K562 (cell line): Measurements from ENCODE around the gene PIM3. TPM values are rescaled to one million over a fixed set of nuclear protein-coding genes. Genes with fewer than 3 reads are reported as not detected.

Source experiments
- ATAC-seq: fragments of 200-7000 bp; cut with Tn5 transposase; 3 replicates; pipeline ENCODE4 v1.9.1; 2020; ENCODE audit warnings: moderate library complexity
- BruUV-seq: library from RNA; stranded (reverse); fragments of 400-500 nt; replicated peaks from 2 replicates; lab custom pipeline; 2021; lab: Mats Ljungman, UMichigan
- CTCF ChIA-PET: fragments of 300-600 bp; formaldehyde crosslinking; extraction: SDS; loops from one replicate; lab custom pipeline; 2021; ENCODE audit warnings: low intra/inter-chr PET ratio; lab: Yijun Ruan, JAX
- POLR2A ChIA-PET: fragments of 300-600, 350-650 bp; sonication (Branson Sonifier 250); formaldehyde crosslinking; extraction: SDS; loops from one replicate; lab custom pipeline; 2021; ENCODE audit warnings: antibody characterized with exemption, inconsistent platforms; lab: Yijun Ruan, JAX
- DNase-seq, 4 experiments: peaks; one replicate each; pipeline versions ENCODE4 v3.0.0 to v3.0.0-alpha.2; 2011 to 2018; ENCODE audit warnings: low spot score in 3 of 4, mixed read lengths in 3 of 4; ENCODE audit errors: extremely low read depth in 1 of 4
- FAIRE-seq: peaks from 2 replicates; lab custom pipeline; 2011; peaks lifted over from hg19 to GRCh38; lab: Jason Lieb, UNC
- H2AFZ ChIP-seq: 2 replicates; pipeline ENCODE4 v1.6.0; 2011; ENCODE audit warnings: low read depth, low read length, control low read depth, inconsistent platforms
- H3K27ac ChIP-seq: fragments of 200-600 bp; 3 replicates; pipeline ENCODE4 v1.8.0; 2011; ENCODE audit warnings: low read depth, mild to moderate bottlenecking, control low read depth, inconsistent platforms, low read length, moderate library complexity, mixed read lengths; ENCODE audit errors: extremely low read depth
- H3K27me3 ChIP-seq, 2 experiments: fragments of 300-600 bp in 1 of 2; 2 replicates in 1 of 2; 3 replicates in 1 of 2; pipeline versions ENCODE4 v1.6.0 to v1.8.0; 2011; ENCODE audit warnings: inconsistent platforms in 2 of 2, low read length in 2 of 2, mild to moderate bottlenecking in 1 of 2, mixed read lengths in 1 of 2, moderate library complexity in 1 of 2; ENCODE audit not compliant: control insufficient read depth in 2 of 2, insufficient read depth in 2 of 2
- H3K36me3 ChIP-seq: fragments of 300-600 bp; 3 replicates; pipeline ENCODE4 v1.8.0; 2011; ENCODE audit warnings: mild to moderate bottlenecking, low read length, inconsistent platforms; ENCODE audit not compliant: control insufficient read depth, insufficient read depth
- H3K4me1 ChIP-seq, 2 experiments: fragments of 200-600 bp in 1 of 2; replicated peaks in 1 of 2; 2 replicates in 1 of 2; 3 replicates in 1 of 2; pipeline versions ENCODE4 v1.5.1 to v1.8.0; 2011; ENCODE audit warnings: inconsistent platforms in 2 of 2, low read length in 2 of 2, mild to moderate bottlenecking in 1 of 2, mixed read lengths in 1 of 2, moderate library complexity in 1 of 2; ENCODE audit not compliant: control insufficient read depth in 2 of 2, insufficient read depth in 2 of 2
- H3K4me2 ChIP-seq: 2 replicates; pipeline ENCODE4 v1.6.1; 2011; ENCODE audit warnings: low read length, control low read depth, inconsistent platforms, mixed read lengths; ENCODE audit not compliant: insufficient read depth
- H3K4me3 ChIP-seq: fragments of 200-600 bp; sonication (generic), shearing (Covaris generic); 2 replicates; pipeline ENCODE4 v1.5.1; 2016; ENCODE audit warnings: control low read depth, inconsistent platforms
- H3K79me2 ChIP-seq: fragments of 200-600 bp; 3 replicates; pipeline ENCODE4 v1.8.0; 2011; ENCODE audit warnings: low read length, inconsistent platforms; ENCODE audit not compliant: control insufficient read depth, insufficient read depth
- H3K9ac ChIP-seq, 2 experiments: 2 replicates each; pipeline versions ENCODE4 v1.6.0 to v1.6.1; 2011; ENCODE audit warnings: low read depth in 2 of 2, low read length in 2 of 2, control low read depth in 1 of 2, inconsistent platforms in 1 of 2, mild to moderate bottlenecking in 1 of 2, mixed read lengths in 1 of 2; ENCODE audit not compliant: insufficient read depth in 1 of 2
- H3K9me1 ChIP-seq: one replicate; pipeline ENCODE4 v1.6.0; 2011; ENCODE audit warnings: inconsistent platforms, mild to moderate bottlenecking, low read length, moderate library complexity; ENCODE audit not compliant: control insufficient read depth, insufficient read depth
- H3K9me3 ChIP-seq: replicated peaks from 2 replicates; pipeline ENCODE4 v1.5.1; 2011; ENCODE audit warnings: low read depth, low read length, inconsistent platforms; ENCODE audit not compliant: control insufficient read depth, insufficient read depth
- H4K20me1 ChIP-seq: replicated peaks from 2 replicates; pipeline ENCODE4 v1.6.1; 2011; ENCODE audit warnings: low read length, inconsistent platforms, mixed read lengths; ENCODE audit not compliant: control insufficient read depth, insufficient read depth
- ARID4B ChIP-seq: sonication (generic); formaldehyde crosslinking; IDR thresholded peaks from 2 replicates; pipeline ENCODE4 v1.8.0; 2022; ENCODE audit warnings: mild to moderate bottlenecking, missing genetic modification reagents
- CCNT2 ChIP-seq: IDR thresholded peaks from 2 replicates; pipeline ENCODE4 v1.6.1; 2011; ENCODE audit warnings: borderline replicate concordance, low read depth, mild to moderate bottlenecking, moderate library complexity, mixed read lengths, low read length; ENCODE audit not compliant: insufficient read length; ENCODE audit errors: extremely low read depth
- ELK1 ChIP-seq: sonication (generic); formaldehyde crosslinking; IDR thresholded peaks from 2 replicates; pipeline ENCODE4 v1.8.1; 2022; ENCODE audit warnings: missing genetic modification reagents
- HCFC1 ChIP-seq: IDR thresholded peaks from 2 replicates; pipeline ENCODE4 v1.6.1; 2012; ENCODE audit warnings: low read depth, low read length, improper control_type of control experiment
- HDAC1 ChIP-seq, 2 experiments: fragments of 450-650 bp; IDR thresholded peaks; 2 replicates each; pipeline ENCODE4 v1.6.1; 2016 to 2017; ENCODE audit warnings: inconsistent platforms in 1 of 2, mild to moderate bottlenecking in 1 of 2, moderate library complexity in 1 of 2
- JUNB ChIP-seq: fragments of 450-650 bp; formaldehyde crosslinking; conservative IDR thresholded peaks from 2 replicates; pipeline ENCODE4 v1.4.0; 2020; ENCODE audit warnings: mild to moderate bottlenecking
- KLF16 ChIP-seq: IDR thresholded peaks from 2 replicates; pipeline ENCODE4 v1.6.1; 2016; ENCODE audit warnings: antibody characterized with exemption
- LARP7 ChIP-seq: fragments of 450-650 bp; IDR thresholded peaks from 2 replicates; pipeline ENCODE4 v1.6.1; 2016
- MED1 ChIP-seq: sonication (generic); formaldehyde crosslinking; IDR thresholded peaks from 2 replicates; pipeline ENCODE4 v1.8.1; 2023; ENCODE audit warnings: missing genetic modification reagents, borderline replicate concordance
- MYNN ChIP-seq, 2 experiments: sonication (generic); formaldehyde crosslinking in 1 of 2; IDR thresholded peaks; 2 replicates each; pipeline versions ENCODE4 v1.5.0 to v1.6.1; 2016 to 2020; ENCODE audit warnings: antibody characterized with exemption in 1 of 2, missing genetic modification reagents in 1 of 2
- NR3C1 ChIP-seq: sonication (generic); formaldehyde crosslinking; IDR thresholded peaks from 2 replicates; pipeline ENCODE4 v1.8.1; 2022; ENCODE audit warnings: missing genetic modification reagents
- PHF8 ChIP-seq: fragments of 200-600 bp; sonication (generic); IDR thresholded peaks from 2 replicates; pipeline ENCODE4 v1.6.1; 2012; ENCODE audit warnings: mixed run types, mild to moderate bottlenecking, inconsistent platforms, low read length, moderate library complexity, borderline replicate concordance
- PRPF4 ChIP-seq: fragments of 200-400 bp; formaldehyde crosslinking; IDR thresholded peaks from one replicate; pipeline ENCODE4 v1.6.1; 2017; ENCODE audit warnings: low read length, low read depth, mild to moderate bottlenecking; ENCODE audit not compliant: insufficient read depth, poor library complexity, severe bottlenecking
- SMARCA5 ChIP-seq: fragments of 450-650 bp; IDR thresholded peaks from 2 replicates; pipeline ENCODE4 v1.6.1; 2016
- TAF1 ChIP-seq: IDR thresholded peaks from 2 replicates; pipeline ENCODE4 v1.6.1; 2011; ENCODE audit warnings: mild to moderate bottlenecking, low read length, moderate library complexity; ENCODE audit not compliant: insufficient read depth, control insufficient read depth, severe bottlenecking; ENCODE audit errors: extremely low read depth
- ZFP36 ChIP-seq: fragments of 150-350 bp; IDR thresholded peaks from 2 replicates; pipeline ENCODE4 v1.6.1; 2018; ENCODE audit warnings: low read length, low read depth; ENCODE audit not compliant: partially characterized antibody
- ZFPM2 ChIP-seq: fragments of 250-450 bp; sonication (Bioruptor Pico); IDR thresholded peaks from 2 replicates; pipeline ENCODE4 v1.5.1; 2022; ENCODE audit warnings: mild to moderate bottlenecking
- ZKSCAN8 ChIP-seq: fragments of 200-800 bp; sonication (Bioruptor generic); IDR thresholded peaks from 2 replicates; pipeline ENCODE4 v1.6.1; 2016; ENCODE audit warnings: missing genetic modification characterization, missing compliant biosample characterization
- ZNF589 ChIP-seq: fragments of 200-800 bp; sonication (Bioruptor generic); IDR thresholded peaks from 2 replicates; pipeline ENCODE4 v1.6.1; 2016; ENCODE audit warnings: low read depth, missing genetic modification characterization, missing compliant biosample characterization
- WGBS: fragments of 100-300 bp; shearing (Covaris generic); methylation state at CpG from one replicate; pipeline ENCODE4 v1.1.6; 2016; ENCODE audit warnings: low coverage, mixed read lengths; ENCODE audit not compliant: insufficient coverage; ENCODE audit errors: missing lambda C conversion rate; 5-methylcytosine and 5-hydroxymethylcytosine counted together
- in situ Hi-C: fragments of 300-500 bp; cut with MboI; formaldehyde crosslinking; loops from 4 replicates; pipeline ENCODE4 v1.15.0; 2018; ENCODE audit warnings: inconsistent platforms, mixed read lengths
- intact Hi-C: fragments of 100-400 bp; cut with micrococcal nuclease; formaldehyde crosslinking; loops from 2 replicates; pipeline ENCODE4 v1.14.2; 2022
- polyA plus RNA-seq, 8 experiments: library from polyadenylated mRNA; depleted of rRNA in 4 of 8; stranded (reverse) in 5 of 8; unstranded in 3 of 8; fragments of >200 nt; fragmentation: Nextera tagmentation in 2 of 8; fragmentation: Illumina TruSeq in 1 of 8; extraction: Ambion mirVana in 2 of 8; extraction: Trizol in 1 of 8; gene quantifications; 2 replicates each; pipeline versions ENCODE4 v1.2.1 to v1.2.3, GENCODE V29; 2011 to 2014; ENCODE audit warnings: inconsistent platforms in 1 of 8, missing spikeins in 1 of 8
- total RNA-seq, 7 experiments: library from RNA; depleted of rRNA in 6 of 7; stranded (reverse); fragments of >200 nt in 6 of 7; fragmentation: Illumina TruSeq in 2 of 7; extraction: Trizol in 2 of 7; gene quantifications; 2 replicates each; pipeline versions ENCODE4 v1.2.1 to v1.2.3, GENCODE V29; 2011 to 2021; ENCODE audit warnings: low replicate concordance in 1 of 7

PIM3 gene
- total and polyA plus RNA-seq, 9 of the 15 experiments (the other 6 are each of a cell fraction or from before 2014, with no cell fraction given), result 0.24 to 40.5 (median 5.3) TPM

GRCh38 chr22:49959782-49960158 lies 802 bp upstream of the PIM3 start:
- ChIA-PET CTCF (no interaction called here), POLR2A (interaction anchor here (0.6 to 2.9 kb wide), 5 partner anchors 8 to 16 kb away, joined by 3 to 10 read pairs (median 4); no protein-coding TSS in a partner anchor)
- peak overlapping the region; percentile 70 for H2AFZ ChIP-seq
- FAIRE-seq, result no peak
- peaks cover 31% of the 10 kb centered on the region; the same call in 1 of the 3 replicates for H3K36me3 ChIP-seq
- DNase-seq, result no peak
- intact Hi-C loops, result no loop called here
- peak overlapping the region; percentile 90 for H3K4me2 ChIP-seq
- H3K4me1 ChIP-seq, result peaks cover 20 to 86% of the 10 kb centered on the region in 2 experiments
- peaks cover 15% of the 10 kb centered on the region for H4K20me1 ChIP-seq
- H3K9ac ChIP-seq, result peak overlapping the region; percentile 88 to 95
- H3K4me3 ChIP-seq, result peak overlapping the region; percentile 76
- H3K27me3 ChIP-seq, result no peaks in the 10 kb centered on the region
- peak overlapping the region; percentile 94 for H3K27ac ChIP-seq
- TSS peak; percentile 95 for BruUV-seq
- no peaks in the 10 kb centered on the region for H3K9me3 ChIP-seq
- H3K9me1 ChIP-seq, result no peaks in the 10 kb centered on the region
- in situ Hi-C loops, result no loop called here
- WGBS, result 0% methylated on average over 2 of the region's 21 CpGs
- peaks cover 43% of the 10 kb centered on the region for H3K79me2 ChIP-seq
- ATAC-seq, result no peak; the same call in 2 of the 3 replicates
- TF ChIP-seq SMARCA5 (peak; percentile 74; the same call in 1 of the 2 replicates), ZKSCAN8 (CRISPR knock-in tag) (no peak), TAF1 (no peak), LARP7 (no peak), ZFPM2 (no peak), CCNT2 (no peak), HCFC1 (no peak), KLF16 (no peak), ARID4B (peak; percentile 85; the same call in 1 of the 2 replicates), ZFP36 (peak; percentile 99), JUNB (CRISPR knock-in tag) (no peak), PHF8 (no peak), ZNF589 (CRISPR knock-in tag) (no peak), NR3C1 (0 out of 2 replicates have a peak, but pooled peaks have one; percentile 29), ELK1 (CRISPR knock-in tag) (no peak), MYNN (IDR thresholded peaks at IDR 0.05) (no peak), MYNN (CRISPR knock-in tag; IDR thresholded peaks at IDR 0.05) (no peak), HDAC1 (IDR thresholded peaks at IDR 0.05) (peak in 1 of 2 experiments; percentile 65; a peak in 1 of 4 replicates), PRPF4 (no peak), MED1 (no peak)
